Left ventricle myocardium superior (tissue), 1 donor: ENCODE measurements around the gene RIMS4. TPM values are rescaled to one million over a fixed set of nuclear protein-coding genes. Genes with fewer than 3 reads are reported as not detected.
"Not testable (repeated sequence)": the region's sequence is repeated elsewhere in the genome, so short reads cannot be mapped to it uniquely, and the experiment has no call there.

Experiments
- ATAC-seq: fragments of 200-7000 bp; cut with Tn5 transposase; one replicate; pipeline ENCODE4 v1.9.1; 2020; ENCODE audit warnings: mild to moderate bottlenecking, moderate library complexity
- DNase-seq: peaks from one replicate; pipeline ENCODE4 v3.0.0-alpha.2; 2020
- intact Hi-C: fragments of 100-400 bp; cut with micrococcal nuclease; formaldehyde crosslinking; loops from one replicate; pipeline ENCODE4 v1.11.0; 2022
- total RNA-seq: library from RNA; stranded (reverse); fragmentation: NEBNext Ultra II Directional; extraction: Animal tissue kit (Norgen Biotek cat#: 25700); gene quantifications from one replicate; pipeline ENCODE4 v1.2.1, GENCODE V29; 2021
- donor health status: DM: no; HTN: yes; CAD: no; lungs with severe emphysema.

The RIMS4 gene
- total RNA-seq, 1 donor from 2014 or later = 0.12 TPM

DNA sequence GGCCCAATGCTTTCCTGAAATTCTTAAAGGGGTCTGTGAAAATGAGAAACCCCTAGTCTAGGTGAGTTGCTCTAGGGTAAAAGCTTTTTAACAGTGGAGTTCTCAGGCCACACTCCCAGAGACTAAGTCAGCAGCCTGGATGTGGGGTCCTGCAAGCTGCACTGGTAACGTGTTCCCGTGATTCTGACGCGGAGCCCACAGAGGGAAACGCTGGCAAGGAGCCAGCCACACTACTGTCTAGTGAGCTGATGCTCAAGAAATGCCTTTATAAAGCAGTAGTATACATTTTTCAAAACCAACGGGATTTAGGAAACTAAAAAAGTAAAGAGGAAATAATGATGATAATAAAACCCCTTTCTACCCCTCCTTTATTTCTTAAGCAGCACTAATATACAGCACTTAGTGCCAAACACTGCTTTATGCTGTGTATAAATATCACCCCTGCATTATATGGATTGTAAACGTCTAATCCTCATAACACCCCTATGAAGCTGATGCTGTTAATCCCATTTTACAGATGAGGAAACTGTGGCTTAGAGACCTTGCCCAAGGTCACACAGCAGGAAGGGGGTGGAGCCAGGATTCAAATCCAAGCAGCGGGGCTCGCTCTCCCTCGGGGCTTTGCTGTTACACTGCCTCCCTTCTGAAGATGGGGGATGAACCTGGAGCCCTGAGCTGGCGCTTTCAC lies 39.7 kb downstream of the RIMS4 start:
- intact Hi-C loops = no loop called here
- ATAC-seq = no peak
- DNase-seq = no peak

- DNase-seq = no peak
- intact Hi-C loops = no loop called here
- ATAC-seq = no peak
Observed at GRCh38 chr20:44769481-44769863, 40.9 kb downstream of the RIMS4 start.

- ATAC-seq = no peak
- DNase-seq = no peak
- intact Hi-C loops = no loop called here
Observed at GRCh38 chr20:44768854-44769480, 41.4 kb downstream of the RIMS4 start.

DNA sequence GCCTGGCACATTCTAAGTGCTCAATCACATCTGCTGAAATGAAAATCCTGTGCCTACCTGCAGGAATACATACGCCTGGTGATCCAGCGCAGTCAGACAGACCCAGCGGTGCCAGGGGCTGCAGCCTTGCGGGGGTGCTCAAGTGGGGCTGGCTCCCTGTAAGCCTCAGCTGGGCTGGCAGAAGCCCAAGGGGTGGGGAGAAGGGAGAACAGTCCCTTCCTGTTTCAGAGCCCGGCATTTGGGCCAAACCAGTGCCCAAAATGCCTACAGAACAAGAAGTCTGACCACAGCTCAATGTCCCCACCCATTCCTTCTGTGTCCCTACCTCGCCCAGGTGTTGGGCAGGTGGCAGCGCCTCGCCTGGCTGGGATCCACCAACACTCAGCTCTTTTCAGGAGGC lies 42.1 kb downstream of the RIMS4 start:
- ATAC-seq (no peak), DNase-seq (no peak)
- intact Hi-C loops = no loop called here

GRCh38 chr20:44765701-44766347 lies 44.5 kb downstream of the RIMS4 start:
- ATAC-seq = peak; percentile 20
- intact Hi-C loops = no loop called here

DNA sequence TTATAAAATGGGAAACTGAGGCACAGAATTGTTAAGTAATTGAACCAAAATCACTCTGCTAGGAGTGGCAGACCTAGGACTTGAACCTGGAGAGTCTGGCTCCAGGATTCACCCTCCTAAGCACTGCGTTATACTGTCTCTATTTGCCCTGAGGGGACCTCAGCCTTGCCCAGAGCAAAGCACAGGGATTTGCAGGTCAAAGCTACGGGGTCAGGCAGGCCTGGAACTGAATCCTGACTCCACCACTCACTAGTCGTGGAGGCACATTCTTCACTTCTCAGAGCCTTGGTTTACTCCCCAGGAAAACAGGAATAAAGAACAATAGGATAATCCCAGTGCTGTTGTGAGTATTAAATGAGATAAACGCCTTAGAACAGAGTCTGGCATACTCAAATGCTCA lies 45.3 kb downstream of the RIMS4 start:
- DNase-seq (no peak), ATAC-seq (no peak)
- intact Hi-C loops = no loop called here

More at GRCh38 chr20:44765701-44766347, 44.5 kb downstream of the RIMS4 start:
- DNase-seq = no peak

- intact Hi-C loops, ATAC-seq, DNase-seq: not testable (repeated sequence)
Observed at GRCh38 chr20:44763798-44764197, 46.5 kb downstream of the RIMS4 start.

DNA sequence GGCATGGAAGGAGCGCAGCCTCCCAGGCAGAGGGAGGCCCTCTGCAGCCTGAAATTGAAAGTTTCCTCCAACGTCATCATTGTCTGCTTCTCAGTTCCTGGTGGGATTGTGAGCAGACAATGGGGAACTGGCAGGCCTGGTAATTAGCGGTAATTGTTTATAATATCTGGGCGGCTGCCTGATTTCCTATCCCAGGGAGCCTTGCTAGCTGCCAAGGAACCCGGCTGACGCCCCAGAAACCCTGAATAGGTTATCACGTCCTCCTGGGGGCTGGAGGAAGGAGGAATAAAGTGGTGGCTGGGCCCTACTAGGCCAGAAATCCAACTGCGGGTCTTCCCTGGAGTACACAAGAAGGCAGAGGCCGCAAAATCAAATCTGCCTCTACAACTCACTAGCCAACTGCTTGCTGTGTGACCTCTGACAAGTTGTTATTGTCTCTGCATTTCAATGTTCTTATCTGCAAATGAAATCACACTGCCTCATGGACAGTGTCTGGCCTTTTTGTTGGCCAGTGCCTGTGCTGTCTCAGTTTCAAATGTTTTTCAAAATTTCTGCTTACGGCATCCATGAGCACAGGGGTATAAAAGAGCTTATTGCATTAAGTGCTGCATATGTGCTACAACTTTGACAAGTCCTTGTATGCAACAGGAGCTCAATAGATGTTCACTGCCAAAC lies 47.7 kb downstream of the RIMS4 start:
- DNase-seq = no peak
- intact Hi-C loops = no loop called here

GRCh38 chr20:44761423-44761822 lies 48.9 kb downstream of the RIMS4 start:
- peak; percentile 41 for ATAC-seq
- DNase-seq = no peak
- intact Hi-C loops = no loop called here

More for the DNA sequence above, 47.7 kb downstream of the RIMS4 start:
- ATAC-seq = peak; percentile 72

DNA sequence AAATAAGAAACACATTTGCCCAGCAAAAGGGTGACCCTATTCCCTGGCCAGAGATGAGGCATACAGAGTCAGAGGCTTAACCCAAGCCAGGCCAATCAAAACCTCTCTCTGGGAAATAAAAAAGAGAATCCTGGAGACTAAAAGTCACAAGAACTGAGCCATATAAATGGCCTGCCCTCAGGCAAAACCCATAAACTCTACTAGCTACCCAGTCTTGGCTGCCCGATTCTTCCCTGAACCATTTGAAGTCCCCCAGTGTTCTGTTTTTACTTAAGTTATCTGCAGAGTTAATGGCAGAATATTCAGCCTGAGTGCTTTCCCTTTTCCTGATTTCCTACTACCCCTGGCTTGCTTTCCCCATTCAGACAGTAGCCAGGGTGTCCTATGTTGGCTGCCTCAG lies 50.8 kb downstream of the RIMS4 start:
- ATAC-seq (no peak), DNase-seq (no peak)
- intact Hi-C loops = no loop called here

GRCh38 chr20:44758247-44759101 lies 51.9 kb downstream of the RIMS4 start:
- no peak for DNase-seq
- ATAC-seq = no peak
- intact Hi-C loops = no loop called here

DNA sequence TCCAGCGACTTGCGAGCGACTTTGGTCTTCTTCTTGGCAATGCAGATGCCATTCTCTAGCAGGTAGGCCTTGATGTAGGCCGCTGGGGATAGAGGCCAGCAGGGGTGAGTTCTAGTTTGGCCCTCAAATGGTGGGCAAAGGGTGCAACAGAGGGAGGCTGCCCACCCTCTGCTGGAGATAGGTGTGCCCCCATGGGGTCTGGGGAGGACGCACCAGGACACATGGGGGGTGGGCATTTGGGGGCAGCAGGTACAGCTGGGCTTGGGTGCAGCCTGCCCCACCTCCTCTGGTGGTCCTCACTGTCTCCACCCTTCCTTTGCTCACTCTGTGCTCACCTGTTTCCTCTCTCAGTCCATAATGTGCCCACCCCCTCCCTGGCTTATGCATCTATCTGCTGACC lies 53.4 kb downstream of the RIMS4 start:
- intact Hi-C loops = no loop called here
- no peak for DNase-seq
- no peak for ATAC-seq

DNA sequence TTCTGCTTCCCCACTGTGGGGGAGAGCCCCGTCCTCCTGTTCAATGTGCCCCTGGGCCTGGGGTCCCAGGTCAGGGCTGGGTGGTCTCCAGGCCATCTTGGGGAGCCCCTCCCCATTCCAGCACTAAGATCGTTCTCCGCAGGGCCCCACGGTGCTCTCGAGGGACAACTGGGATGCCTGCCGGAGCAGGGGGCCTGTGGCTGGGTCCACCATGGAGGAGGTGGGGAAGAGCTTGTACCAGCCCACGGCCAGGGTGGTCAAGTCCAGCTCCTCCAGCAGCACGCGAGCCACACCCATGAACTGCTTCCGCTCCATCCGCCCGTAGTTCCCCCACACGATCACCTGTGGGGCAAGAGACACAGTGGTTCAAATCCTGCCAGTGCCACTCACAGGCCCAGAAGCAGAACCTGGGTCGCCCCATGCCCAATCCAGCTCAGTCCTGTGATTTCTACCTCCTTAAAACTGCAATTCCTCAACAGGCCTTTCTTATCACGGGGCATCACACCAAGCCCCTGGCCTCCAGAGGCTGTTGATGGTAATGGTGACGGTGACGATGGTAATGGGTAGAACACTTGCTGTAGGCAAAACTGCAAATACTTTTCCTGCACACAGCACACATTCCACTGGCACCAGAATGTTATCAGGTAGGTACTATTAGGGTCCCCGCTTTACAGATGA lies 54.2 kb downstream of the RIMS4 start:
- intact Hi-C loops = no loop called here
- ATAC-seq = no peak
- DNase-seq = no peak

DNA sequence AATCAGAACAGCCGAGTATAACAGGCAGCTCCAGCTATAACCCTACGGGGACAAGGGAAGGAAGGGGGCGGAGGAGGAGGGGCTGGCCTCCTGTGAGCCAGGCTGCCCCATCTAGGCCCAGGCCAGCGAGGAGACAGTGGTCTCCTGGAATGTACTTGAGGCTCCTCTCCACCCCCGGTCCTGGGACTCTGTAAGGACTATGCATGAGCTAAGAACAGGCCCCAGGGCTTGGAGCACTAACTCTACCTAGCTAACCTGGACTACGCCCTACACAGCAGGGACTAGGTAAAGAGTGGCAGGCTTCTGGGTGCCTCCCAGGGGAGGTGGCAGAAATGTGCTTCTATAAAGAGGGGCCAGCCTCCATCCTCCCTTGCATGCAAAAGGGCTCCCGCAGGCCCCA lies 55.8 kb downstream of the RIMS4 start:
- intact Hi-C loops = no loop called here
- ATAC-seq = no peak
- no peak for DNase-seq

DNA sequence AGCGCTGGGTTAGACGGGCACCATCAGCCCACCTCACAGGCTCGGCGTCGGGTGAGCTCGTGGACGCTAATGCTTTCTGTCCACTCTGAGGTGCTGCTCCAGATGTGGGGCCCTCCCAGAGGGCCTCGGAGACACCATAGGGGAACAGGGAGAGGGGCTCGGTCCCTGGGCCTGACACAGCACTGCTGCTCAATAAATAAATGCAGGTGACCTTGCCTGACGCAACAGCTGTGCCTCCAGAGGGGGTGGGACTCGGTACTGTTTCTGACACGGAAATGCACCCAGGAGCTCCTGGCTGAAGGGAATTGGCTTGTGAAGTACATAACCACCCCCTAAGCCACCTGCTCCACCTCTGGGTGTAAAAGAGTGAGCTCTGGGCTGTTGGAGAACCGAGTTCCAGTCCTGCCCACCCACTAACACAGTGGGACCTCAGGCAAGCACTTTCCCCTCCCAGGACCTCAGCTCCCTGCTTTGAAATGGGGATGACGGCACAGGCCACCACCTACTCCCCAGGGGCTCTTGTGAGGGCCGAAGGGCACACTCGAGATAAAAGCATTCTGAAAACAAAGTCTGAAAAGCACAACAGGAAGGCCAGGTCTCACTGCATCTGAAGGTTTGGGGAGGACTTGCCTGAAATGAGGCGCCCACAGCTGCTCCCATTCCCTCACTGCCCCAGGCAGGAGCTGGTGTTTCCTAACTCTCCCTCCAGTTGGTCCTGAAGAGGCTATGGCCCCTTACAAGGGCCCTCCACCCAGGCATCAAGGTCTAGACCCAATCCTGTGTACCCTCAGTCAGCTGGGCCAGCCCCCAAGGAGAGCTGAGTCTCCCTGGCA lies 58.0 kb downstream of the RIMS4 start:
- DNase-seq (no peak), ATAC-seq (no peak)
- intact Hi-C loops = no loop called here

DNA sequence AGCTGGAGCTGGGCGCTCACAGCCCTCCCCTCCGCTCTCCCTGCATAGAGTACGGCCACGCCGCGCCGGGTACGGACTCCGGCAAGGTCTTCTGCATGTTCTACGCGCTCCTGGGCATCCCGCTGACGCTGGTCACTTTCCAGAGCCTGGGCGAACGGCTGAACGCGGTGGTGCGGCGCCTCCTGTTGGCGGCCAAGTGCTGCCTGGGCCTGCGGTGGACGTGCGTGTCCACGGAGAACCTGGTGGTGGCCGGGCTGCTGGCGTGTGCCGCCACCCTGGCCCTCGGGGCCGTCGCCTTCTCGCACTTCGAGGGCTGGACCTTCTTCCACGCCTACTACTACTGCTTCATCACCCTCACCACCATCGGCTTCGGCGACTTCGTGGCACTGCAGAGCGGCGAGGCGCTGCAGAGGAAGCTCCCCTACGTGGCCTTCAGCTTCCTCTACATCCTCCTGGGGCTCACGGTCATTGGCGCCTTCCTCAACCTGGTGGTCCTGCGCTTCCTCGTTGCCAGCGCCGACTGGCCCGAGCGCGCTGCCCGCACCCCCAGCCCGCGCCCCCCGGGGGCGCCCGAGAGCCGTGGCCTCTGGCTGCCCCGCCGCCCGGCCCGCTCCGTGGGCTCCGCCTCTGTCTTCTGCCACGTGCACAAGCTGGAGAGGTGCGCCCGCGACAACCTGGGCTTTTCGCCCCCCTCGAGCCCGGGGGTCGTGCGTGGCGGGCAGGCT lies 60.1 kb downstream of the RIMS4 start:
- DNase-seq (no peak), ATAC-seq (peak; percentile 13)
- intact Hi-C loops = no loop called here

GRCh38 chr20:44748005-44748370 lies 62.4 kb downstream of the RIMS4 start:
- ATAC-seq (no peak), DNase-seq (no peak)
- intact Hi-C loops = loop anchor here (5.0 kb wide), 1 partner anchor 119 kb away; no protein-coding TSS in a partner anchor
